ENCODE measurements around the gene TRRAP. TPM values are rescaled to one million over a fixed set of nuclear protein-coding genes. Genes with fewer than 3 reads are reported as not detected.

TRRAP gene
- total and polyA plus RNA-seq, 2 of the 8 experiments (the other 6 are each of a cell fraction or from before 2014, with no cell fraction given), result 21.7 to 48.6 TPM

- Histone ChIP-seq H2AK5ac (ENCODE audit: low read depth, low read length) (no peak overlapping the region), H3K9me3 (ENCODE audit: insufficient read depth in 2 of 2, low read depth in 1 of 2, low read length in 1 of 2) (peaks cover 0 to 1% of the 10 kb centered on the region in 2 experiments; a peak in 1 of 4 replicates), H4K5ac (ENCODE audit: insufficient read length, low read depth, low read length) (no peak overlapping the region), H3K36me3 (ENCODE audit: control insufficient read depth in 2 of 4, insufficient read depth in 4 of 4, low read length in 3 of 4) (peaks cover 46 to 95% (median 81%) of the 10 kb centered on the region in 4 experiments), H3K4me1 (replicated peaks in 1 of 4; ENCODE audit: control insufficient read depth in 3 of 4, insufficient read depth in 4 of 4, low read length in 3 of 4) (no peaks in the 10 kb centered on the region), H3K27me3 (replicated peaks in 1 of 4; ENCODE audit: control insufficient read depth in 3 of 4, extremely low read depth in 1 of 4, insufficient read depth in 3 of 4, low read length in 3 of 4) (no peaks in the 10 kb centered on the region), H3K4ac (replicated peaks; ENCODE audit: insufficient read length, low read depth, low read length) (no peak overlapping the region), H3K23me2 (ENCODE audit: low read depth, low read length) (no peaks in the 10 kb centered on the region), H4K20me1 (replicated peaks in 1 of 2; ENCODE audit: control insufficient read depth in 1 of 2, insufficient read depth in 2 of 2, low read length in 2 of 2) (no peaks in the 10 kb centered on the region), H3K79me2 (ENCODE audit: control insufficient read depth in 1 of 2, insufficient read depth in 2 of 2, low read length in 2 of 2) (no peaks in the 10 kb centered on the region), H4K91ac (replicated peaks; ENCODE audit: insufficient read length, low read length) (no peak overlapping the region), H2AFZ (ENCODE audit: low read length) (no peak overlapping the region), H3K4me2 (ENCODE audit: insufficient read depth in 1 of 2, low read depth in 2 of 2, low read length in 2 of 2) (no peak overlapping the region), H2BK12ac (ENCODE audit: low read depth, low read length) (no peak overlapping the region), H3K27ac (ENCODE audit: low read depth, low read length) (no peak overlapping the region), H2BK20ac (ENCODE audit: low read length) (no peak overlapping the region), H2BK15ac (ENCODE audit: low read length) (no peak overlapping the region), H3K9ac (replicated peaks in 1 of 4; ENCODE audit: extremely low read depth in 1 of 4, low read depth in 3 of 4, low read length in 3 of 4) (no peak overlapping the region), H3K4me3 (ENCODE audit: extremely low read depth in 1 of 4, insufficient read depth in 2 of 4, low read depth in 3 of 4, low read length in 4 of 4) (no peak overlapping the region), H2BK5ac (ENCODE audit: low read depth, low read length) (no peak overlapping the region), H3K14ac (ENCODE audit: insufficient read length) (no peak overlapping the region), H3K23ac (ENCODE audit: insufficient read length) (no peak overlapping the region), H3K56ac (replicated peaks; ENCODE audit: insufficient read length, low read depth, low read length) (no peak overlapping the region), H4K8ac (ENCODE audit: extremely low read depth, insufficient read depth, low read length) (no peak overlapping the region), H2BK120ac (replicated peaks; ENCODE audit: low read depth, low read length) (no peak overlapping the region), H3K79me1 (ENCODE audit: low read depth, low read length) (no peaks in the 10 kb centered on the region; the same call in 1 of the 2 replicates), H3K18ac (ENCODE audit: extremely low read depth, low read length) (no peak overlapping the region)
- CTCF ChIA-PET (ENCODE audit: partially characterized antibody), result interaction anchor here (0.9 to 1.3 kb wide), 2 partner anchors 24 to 160 kb away, joined by 3 to 4 read pairs; partner anchors contain the start of gene TRRAP
- no peak for FAIRE-seq
- POLR2A ChIA-PET (ENCODE audit: partially characterized antibody), result interaction anchor here (0.7 to 1.0 kb wide), 2 partner anchors 17 to 20 kb away, joined by 3 read pairs; no protein-coding TSS in a partner anchor
- DNase-seq (ENCODE audit: low read depth in 1 of 2, low spot score in 2 of 2), result no peak
- 89% methylated on average over 3 of the region's 3 CpGs; no CpG with 5 or more reads in 1 of the 2 experiments for WGBS, 2 experiments (ENCODE audit: extremely low coverage in 1 of 2, insufficient coverage in 1 of 2, insufficient read length in 1 of 2, insufficient replicate concordance in 2 of 2, low coverage in 1 of 2, low lambda C conversion rate in 2 of 2, missing lambda C conversion rate in 1 of 2)
- TF ChIP-seq SP2 (IDR thresholded peaks at IDR 0.05; ENCODE audit: low read length) (no peak), RBBP5 (IDR thresholded peaks at IDR 0.05; ENCODE audit: borderline replicate concordance, low read depth, low read length) (no peak), SIN3A (conservative IDR thresholded peaks at IDR 0.05 in 1 of 2, IDR thresholded peaks at IDR 0.05 in 1 of 2; ENCODE audit: low read depth in 1 of 2, low read length in 2 of 2) (no peak), SUZ12 (IDR thresholded peaks at IDR 0.05; ENCODE audit: low read length) (no peak), MAX (IDR thresholded peaks at IDR 0.05) (no peak)
These were observed 24.2 kb downstream of the TRRAP start for GRCh38 chr7:98902523-98902922.

All from H1 (cell line).